ENCODE results near the gene SSBP3.
A peak's percentile ranks its signal among the peaks of the same experiment; 100 is the strongest.
"Not testable (repeated sequence)": the region's sequence is repeated elsewhere in the genome, so short reads cannot be mapped to it uniquely, and the experiment has no call there.

Gene SSBP3

DNA sequence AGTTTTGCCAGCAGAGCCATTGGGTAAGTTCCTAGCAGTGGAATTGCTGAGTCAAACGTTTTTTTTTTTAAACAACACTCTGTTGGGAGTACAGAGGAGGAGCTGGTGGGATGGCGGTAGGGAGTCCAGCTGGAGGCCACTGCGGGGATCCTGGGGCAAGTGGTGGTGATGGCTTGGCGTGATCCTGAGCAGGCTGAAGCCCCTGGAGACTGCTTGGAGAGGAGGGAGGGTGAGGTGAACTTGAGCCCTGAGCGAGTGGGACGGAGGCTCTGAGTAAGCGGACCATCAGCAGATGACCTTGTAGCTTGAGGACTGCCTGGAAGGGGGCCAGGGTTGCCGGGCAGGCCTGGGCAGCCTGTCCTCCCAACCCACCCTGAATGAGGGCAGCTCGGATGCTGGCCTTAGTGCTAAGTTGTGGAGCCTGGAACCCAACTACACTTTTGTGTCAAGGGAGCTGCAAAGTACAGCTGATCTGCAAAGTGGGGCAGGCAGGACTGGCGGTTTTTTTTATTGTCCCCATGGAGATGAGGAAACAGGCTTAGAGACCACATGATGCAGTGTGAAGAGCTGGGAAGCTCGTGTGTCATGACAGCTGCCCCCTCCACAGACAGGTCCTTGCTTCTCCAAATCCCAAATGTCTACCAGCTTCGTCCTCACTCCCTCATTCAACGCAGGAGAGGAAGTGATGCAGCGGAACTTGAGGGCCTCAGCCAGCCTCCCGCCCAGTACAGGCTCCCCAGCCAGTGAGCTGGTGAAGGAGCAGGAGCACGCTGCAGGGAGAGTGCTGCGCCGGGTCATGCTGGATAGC lies 186.0 kb downstream of the SSBP3 start:
- no peak for DNase-seq (ENCODE audit: low read depth)

DNA sequence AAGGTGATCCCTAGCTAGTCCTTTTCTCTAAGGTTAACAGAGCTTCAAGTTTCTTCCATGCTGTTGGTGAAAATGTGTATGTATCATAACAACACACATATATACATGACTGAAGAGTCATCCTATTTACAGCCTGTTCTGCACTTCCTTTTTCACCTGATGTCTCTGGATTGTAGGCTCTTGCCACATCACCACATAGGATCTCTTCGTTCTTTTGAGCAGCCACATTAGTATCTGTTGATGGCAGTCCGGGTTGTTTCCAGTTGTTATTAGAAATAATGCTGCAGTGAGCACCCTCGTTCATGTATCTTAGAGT lies 186.5 kb downstream of the SSBP3 start:
- no peak for DNase-seq (ENCODE audit: low read depth)

DNA sequence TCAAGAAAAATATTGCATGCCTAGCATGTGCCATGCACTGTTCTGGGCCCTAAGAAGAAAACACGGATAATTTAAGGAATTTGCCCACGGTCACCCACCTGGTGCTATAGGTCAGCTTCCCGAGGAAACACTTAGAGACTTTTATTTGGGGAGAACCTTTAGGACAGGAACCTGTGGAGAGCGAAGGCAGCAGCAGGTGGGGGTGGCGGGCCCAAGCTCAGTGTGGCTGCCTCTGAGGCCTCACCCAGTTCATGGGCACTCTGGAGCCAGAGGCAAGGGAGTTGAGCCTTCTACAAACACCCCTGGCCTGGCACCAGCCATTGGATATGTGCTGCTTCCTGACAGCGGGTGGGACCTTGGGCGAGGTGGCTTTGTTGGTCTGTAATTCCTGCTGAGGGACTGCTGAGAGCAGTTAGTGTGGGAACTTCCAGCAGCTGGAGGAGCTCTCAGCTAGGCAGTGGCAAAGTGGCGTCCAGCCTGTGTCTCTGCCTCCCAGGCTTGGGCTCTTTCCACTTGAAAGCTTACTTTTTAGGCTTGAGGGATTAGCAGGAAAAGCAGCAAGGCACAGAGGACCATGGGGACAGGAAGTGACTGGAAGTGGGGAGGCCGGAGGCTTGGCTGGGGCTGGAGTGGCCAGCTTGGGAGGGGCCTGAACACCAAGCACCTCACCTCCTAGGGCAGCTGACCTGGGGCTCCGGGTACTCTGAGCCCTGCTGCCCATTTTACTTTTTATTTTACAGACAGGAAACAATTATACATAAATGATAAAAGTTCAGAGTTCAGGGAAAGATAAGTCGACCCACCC lies 187.1 kb downstream of the SSBP3 start:
- DNase-seq (ENCODE audit: low read depth) = no peak

DNA sequence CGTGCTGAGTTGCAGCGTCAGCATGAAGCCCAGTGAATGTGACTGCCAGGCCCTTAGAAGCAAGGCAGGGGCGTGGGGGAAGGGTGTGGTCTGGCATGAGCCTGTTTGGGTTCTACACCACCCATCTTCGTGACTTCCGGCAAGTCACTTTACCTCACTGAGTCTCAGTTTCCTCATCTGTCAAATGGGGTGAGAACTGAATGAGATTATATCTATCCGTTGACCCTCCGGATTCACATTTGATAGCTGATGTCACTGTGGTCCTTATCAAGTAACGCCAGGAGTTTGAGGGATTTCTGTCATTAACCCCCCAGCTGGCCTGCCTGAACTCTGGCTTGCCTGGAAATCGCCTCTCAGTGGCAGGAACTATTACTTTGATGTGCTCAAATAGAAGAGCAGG lies 190.7 kb downstream of the SSBP3 start:
- DNase-seq (ENCODE audit: low read depth) = no peak

DNA sequence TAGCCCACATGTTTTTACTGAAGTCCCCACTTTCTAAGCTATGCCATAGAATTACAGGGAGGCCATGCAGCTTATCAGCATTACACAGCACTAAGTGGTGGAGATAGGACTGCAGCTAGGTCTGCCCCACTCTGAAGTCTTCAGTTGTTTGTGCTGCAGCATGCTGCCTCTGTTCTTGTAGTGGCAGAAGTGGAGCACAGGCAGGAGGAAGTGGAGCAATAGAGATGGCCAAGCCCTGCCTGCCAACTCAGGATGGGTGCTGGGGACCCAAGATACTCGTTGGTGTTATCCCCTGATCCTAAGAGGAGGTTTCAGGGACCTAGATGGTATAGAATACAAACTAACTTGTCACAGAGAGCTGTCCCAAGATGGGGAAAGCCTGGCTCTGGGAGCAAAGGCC lies 193.3 kb downstream of the SSBP3 start:
- no peak for DNase-seq (ENCODE audit: low read depth)

DNA sequence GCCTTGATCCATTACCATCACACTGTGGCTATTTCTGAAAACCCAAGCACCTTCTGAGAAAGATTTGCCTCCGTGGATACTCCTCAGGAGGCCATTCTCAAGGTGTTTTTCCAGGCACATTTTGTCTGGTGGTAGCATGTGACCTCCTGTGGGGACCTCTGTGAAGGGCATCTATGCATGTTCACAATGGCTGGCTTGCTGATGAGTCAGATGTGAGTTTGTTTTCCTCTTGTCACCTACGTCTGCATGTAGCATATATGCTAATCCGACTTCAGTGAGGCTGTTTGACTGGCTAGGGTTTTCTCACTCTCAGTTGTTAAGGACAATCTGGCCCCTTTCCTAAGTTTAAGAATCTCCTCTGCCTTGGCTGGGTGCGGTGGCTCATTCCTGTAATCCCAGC lies 198.3 kb downstream of the SSBP3 start:
- DNase-seq (ENCODE audit: low read depth) = not testable (repeated sequence)

DNA sequence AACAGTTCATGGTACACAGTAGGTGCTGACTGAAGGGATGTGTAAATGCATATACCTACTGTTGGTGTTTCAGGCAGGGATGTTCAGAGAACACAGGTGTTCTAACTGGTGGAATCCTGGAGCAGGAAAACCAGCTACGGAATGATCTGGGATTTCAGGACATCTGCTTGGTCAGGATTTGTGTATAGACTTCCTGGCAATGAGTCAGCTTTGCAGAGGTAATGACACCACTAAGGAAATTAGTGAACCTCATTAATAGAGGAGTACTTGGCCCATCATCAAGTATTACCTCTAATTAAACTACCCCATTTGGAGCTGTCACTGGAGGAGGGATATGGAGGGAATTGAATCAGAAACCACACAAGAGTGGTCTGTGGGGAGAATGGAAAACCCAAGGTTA lies 198.9 kb downstream of the SSBP3 start:
- no peak for DNase-seq (ENCODE audit: low read depth)

DNA sequence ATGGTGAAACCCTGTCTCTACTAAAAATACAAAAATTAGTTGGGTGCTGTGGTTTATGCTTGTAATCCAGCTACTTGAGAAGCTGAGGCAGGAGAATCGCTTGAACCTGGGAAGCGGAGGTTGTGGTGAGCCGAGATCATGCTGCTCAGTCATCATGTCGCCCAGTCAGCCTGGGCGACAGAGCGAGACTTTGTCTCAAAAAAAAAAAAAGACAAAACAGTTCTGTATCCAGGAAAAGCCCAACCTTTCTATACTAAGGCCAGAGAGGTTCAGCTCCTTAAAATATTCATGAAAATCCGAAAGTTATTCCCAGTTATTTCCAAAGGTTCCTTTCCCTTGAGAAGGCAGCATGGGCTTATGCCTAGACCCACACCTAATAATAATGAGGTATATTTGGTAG lies 202.0 kb downstream of the SSBP3 start:
- DNase-seq (ENCODE audit: low read depth) = no peak

DNA sequence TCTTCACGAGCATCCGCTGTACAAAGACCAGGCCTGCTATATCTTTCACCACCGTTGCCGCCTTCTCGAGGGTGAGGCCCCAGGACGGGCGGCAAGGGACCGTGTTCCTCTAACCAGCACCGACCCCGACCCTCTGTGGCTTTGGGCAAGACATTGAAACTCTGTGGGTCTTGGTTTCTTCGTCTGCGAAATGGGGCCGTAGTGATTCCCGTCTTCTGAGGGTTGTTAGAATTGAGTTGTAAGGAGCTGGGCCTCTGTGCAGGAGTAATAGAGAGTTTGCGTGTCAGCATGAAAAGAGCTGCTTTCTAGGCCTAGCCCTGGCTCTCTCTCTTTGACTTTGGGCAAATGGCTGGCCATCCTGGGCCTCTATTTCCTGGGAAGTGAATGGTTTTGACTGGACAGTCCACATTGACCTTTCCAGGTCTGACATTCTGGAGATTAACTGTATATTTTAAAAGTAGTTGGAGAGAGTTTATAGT lies 205.6 kb downstream of the SSBP3 start:
- DNase-seq (ENCODE audit: low read depth) = no peak

DNA sequence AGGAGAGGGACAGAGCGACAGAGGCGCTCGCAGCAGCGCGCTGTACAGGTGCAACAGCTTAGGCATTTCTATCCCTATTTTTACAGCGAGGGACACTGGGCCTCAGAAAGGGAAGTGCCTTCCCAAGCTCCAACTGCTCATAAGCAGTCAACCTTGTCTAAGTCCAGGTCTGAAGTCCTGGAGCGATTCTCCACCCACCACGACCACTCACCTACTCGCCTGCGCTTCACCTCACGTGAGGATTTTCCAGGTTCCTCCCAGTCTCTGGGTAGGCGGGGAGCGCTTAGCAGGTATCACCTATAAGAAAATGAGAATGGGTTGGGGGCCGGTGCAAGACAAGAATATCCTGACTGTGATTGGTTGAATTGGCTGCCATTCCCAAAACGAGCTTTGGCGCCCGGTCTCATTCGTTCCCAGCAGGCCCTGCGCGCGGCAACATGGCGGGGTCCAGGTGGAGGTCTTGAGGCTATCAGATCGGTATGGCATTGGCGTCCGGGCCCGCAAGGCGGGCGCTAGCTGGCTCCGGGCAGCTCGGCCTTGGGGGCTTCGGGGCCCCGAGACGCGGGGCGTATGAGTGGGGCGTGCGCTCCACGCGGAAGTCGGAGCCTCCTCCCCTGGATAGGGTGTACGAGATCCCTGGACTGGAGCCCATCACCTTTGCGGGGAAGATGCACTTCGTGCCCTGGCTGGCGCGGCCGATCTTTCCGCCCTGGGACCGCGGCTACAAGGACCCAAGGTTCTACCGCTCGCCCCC lies 206.3 kb downstream of the SSBP3 start, which contains the start of the genes CYB5RL and MRPL37:
Gene CYB5RL, minus strand, starts transcription at position 266 of the 754 bp plus-strand sequence. CDS start 4,414 bp downstream, outside the sequence.
Gene MRPL37, plus strand, starts transcription at position 403 of the 754 bp plus-strand sequence. Its CDS starts 77 bp downstream, at position 480.
- DNase-seq (ENCODE audit: low read depth) = peak; percentile 84

DNA sequence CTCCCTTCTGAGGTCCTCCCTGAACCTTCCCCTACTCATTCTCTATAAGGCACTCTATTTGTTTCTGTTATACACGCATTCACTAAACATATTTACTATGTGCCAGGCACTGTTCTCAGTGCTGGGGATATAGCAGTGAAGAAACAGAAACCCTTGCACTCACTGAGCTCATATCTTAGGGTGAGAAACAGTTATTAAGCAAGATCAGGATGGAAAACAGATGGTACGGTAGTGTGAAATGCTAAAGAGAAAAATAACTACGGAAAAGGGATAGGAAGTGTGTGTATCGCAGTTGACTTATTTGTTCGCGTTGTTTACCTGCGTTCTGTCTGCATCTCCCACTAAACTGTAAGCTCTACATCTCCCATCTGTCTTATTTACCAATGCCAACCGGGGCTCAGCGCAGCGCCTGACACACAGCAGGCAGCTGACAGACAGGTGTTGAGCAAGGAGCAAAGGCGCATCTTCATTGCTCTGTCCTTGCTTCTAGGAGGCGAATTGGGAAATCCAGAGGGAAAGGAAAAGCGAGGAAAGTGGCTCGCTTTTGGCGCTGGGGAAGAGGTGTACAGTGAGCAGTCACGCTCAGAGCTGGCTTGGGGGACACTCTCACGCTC lies 206.9 kb downstream of the SSBP3 start:
- DNase-seq (ENCODE audit: low read depth) = no peak

DNA sequence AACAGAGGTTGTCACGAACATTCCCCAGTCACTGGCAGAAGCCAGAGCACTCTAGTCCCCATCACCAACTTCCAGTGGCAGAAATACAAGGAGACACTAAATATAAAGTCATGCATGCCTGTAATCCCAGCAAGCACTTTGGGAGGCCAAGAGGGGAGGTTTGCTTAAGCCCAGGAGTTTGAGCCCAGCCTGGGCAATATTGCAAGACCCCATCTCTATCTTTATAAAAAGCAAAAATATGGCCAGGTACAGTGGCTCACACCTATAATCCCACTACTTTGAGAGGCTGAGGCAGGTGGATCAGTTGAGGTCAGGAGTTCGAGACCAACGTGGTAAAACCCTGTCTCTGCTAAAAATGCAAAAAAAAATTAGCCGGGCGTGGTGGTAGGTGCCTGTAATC lies 212.7 kb downstream of the SSBP3 start:
- no peak for DNase-seq (ENCODE audit: low read depth)

DNA sequence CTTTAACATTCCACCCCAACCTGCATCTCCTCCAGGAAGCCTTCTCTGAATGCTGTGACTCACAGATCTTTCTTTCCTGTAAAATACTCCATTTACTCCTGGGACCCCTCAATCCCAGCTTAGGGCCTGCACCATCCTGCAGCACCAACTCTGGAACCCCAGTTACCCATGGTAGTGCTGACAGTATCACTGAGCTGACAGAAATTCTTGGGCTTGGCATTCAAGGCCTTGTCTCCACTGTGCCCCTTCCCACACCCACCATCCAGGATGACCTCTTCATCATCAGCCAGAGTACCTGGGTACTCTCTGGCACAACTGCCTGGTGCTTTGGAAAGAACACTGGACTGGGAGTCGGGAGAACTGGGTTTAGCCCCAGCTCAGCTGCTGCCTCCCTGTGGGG lies 214.7 kb downstream of the SSBP3 start:
- no peak for DNase-seq (ENCODE audit: low read depth)

DNA sequence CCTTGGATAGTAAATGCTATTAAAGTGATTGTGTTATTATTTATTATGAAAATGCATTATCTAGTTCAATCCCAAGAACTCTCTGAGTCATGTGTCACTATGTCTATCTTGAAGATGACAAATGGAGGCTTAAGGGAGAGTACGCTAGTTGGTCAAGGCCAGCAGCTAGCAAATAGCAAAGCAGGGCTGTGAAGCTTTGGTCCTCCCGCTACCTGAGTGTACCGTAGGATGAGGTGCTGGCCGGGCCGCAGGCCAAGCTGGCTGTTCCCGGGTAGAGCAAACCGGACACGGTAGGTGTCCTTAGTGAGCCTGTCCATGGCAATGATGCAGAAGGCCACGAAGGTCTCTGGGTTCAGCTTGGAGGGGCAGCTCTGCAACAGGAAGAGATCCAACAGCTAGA lies 215.7 kb downstream of the SSBP3 start:
- DNase-seq (ENCODE audit: low read depth) = no peak

DNA sequence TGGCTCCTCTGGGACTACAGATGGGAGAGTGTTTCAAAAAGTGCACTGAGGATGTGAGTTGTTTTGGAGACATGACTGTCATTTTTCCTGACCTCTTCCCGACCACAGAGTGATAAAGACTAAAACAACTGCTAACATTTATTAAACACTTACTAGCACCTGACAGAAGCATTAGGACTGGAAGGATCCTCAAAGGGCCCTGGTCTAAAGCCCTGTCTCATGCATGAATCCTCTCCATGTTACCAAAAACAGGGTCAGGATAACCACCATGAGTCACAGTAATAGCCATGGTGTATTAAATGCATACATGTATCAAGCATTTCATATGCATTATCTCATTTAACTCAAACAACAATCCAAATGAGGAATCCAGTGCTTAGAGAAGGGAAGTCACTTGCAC lies 217.9 kb downstream of the SSBP3 start:
- no peak for DNase-seq (ENCODE audit: low read depth)

DNA sequence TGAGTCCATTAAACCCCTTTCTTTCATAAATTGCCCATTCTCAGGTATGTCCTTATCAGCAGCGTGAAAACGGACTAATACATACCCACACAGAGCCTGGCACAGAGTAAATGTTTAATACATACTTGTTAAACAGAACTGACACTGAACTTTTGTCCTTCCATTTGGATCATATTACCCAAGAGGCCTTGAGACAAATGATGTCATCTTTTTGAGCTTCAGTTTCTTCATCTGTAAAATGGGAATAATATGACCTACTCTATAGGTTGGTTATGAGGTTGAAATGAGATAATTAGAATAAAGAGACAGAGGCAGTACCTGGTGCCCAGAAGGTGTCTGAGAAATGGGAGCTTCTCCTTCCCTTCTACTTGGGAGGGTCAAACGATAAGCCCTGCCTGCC lies 220.1 kb downstream of the SSBP3 start:
- DNase-seq (ENCODE audit: low read depth) = no peak

DNA sequence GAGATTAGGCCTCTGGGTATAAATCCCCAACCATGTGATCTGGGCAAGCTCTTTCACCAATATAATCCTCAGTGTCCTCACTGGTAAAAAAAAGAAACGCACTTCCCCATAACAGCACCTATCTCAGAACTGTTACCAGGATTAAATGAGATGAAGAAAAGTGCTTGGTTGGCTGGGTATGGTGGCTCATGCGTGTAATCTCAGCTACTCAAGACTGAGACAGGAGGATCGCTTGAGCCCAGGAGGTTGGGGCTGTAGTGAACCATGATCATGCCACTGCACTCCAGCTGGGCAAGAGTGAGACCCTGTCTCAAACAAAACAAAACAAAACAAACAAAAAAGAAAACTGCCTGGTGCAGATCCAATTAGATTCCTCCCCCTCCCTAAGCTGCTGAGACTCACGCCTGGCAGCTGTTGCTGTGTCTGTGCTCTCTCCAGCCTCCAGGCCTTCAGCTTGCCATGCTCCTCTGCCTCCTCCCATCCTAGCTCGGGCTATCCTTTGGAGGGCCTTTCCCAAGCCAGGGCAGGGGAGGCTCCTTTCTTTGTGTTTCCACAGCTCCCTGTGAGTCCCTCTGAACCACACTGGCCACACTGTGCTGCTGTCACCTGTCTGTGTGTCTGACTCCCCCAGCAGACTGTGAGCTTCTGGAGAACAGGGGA lies 225.4 kb downstream of the SSBP3 start:
- DNase-seq (ENCODE audit: low read depth) = no peak

DNA sequence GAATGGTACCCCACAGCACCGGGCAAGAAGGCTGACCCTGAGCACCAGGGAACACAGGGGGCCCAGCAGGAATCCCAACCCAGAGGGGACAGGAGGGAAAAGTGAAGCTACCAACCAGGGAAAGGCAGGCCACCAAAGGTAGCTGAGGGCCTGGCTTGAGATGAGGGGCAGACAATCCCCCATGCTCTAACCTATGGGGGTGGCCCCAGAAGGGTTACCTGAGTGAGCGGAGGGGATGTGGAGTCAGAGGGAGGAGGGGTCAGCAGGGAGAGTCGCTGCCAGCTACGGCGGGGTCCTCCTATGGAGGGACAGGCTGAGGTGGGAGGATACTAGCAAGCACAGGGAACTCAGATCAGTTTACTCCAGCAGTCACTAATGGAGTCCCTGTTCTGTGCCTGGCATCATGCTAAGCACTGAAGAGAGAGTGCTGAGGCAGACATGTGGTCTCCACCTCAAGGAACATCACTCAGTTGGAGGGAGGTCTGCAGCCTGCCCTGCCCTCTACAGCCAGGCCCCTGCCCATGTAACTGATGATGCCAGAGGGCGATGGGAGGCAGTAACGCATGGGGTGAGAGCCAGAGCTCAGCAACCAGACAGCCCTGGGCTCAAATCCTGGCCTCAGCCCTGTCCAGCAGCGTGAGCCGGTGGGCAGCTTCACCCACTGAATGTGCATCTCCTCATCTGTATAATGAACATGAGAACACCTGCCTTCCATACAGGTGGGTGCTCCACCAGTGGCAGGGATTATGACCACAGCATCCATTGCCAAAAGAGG lies 227.7 kb downstream of the SSBP3 start:
- no peak for DNase-seq (ENCODE audit: low read depth)

DNA sequence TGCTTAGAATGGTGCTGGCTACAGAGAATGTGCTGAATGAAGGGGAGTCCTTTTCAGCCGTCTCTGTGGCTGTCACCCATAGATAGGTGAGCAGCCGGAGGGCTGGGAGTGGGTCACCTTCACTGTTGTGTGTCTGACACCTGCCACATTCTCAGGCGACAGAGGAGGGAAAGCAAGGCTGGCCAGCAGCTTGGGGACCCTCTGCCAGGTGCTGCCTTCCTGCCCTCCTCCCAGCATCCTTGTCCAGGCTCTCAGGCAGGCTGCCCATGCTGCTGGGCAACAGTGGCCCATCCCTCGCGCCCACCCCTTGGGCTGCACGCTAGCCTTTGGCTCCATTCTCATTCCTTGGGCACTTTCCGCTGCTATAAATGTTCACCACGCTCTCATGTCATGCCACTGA lies 228.5 kb downstream of the SSBP3 start:
- no peak for DNase-seq (ENCODE audit: low read depth)

DNA sequence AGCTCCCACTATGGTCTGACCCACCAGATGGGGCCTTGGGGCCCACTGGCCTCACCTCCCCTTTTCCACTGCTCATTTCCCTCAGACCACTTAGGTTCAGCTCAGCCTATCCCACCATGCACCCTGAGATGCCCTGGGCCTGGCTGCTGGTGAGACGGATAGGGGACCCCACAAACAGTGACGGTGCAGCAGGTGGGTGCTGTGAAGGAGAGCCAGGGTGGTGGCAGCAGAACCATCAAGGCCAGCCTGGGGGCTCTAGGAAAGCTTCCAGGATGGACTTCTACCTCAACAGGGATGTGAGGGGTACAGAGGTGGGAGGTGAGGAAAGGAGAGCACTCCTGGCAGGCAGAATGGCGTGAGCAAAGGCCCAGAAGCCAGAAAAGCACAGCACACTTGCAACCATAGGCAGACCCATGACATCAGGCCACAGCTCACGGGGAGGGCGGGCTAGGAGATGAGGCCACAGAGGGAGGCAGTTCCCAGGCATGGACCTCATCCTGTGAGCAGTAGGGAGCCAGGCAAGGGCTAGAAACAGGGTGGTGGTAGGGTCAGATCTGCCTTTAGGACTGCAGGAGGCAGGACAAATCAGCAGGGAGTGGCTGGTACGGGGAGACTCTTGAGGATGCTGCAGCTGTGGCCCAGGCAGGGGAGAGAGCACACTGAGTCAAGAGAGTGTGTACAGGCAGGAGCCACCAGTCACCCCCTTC lies 229.4 kb downstream of the SSBP3 start:
- no peak for DNase-seq (ENCODE audit: low read depth)

All from activated T-cell treated with anti-CD3 and anti-CD28 coated beads for 48 hours (primary cell).